Common myeloid progenitor, CD34-positive (primary cell): ENCODE measurements around the gene CRTC3.
A peak's percentile ranks its signal among the peaks of the same experiment; 100 is the strongest.

Experiments used
- CTCF ChIA-PET: fragments of 350-600 bp; sonication (Branson Sonifier 250); formaldehyde crosslinking; loops from one replicate; lab custom pipeline; 2021; ENCODE audit warnings: antibody characterized with exemption; lab: Charles Lee
- POLR2A ChIA-PET: fragments of 350-600 bp; sonication (Branson Sonifier 250); formaldehyde crosslinking; loops from one replicate; lab custom pipeline; 2021; ENCODE audit warnings: antibody characterized with exemption; lab: Charles Lee
- DNase-seq, 3 donors: peaks; one replicate each; pipeline versions ENCODE4 v3.0.0 to v3.0.0-alpha.2; 2013
- H3K27ac ChIP-seq, 2 experiments: 1 replicate in 1 of 2; 2 replicates in 1 of 2; pipeline ENCODE4 v1.7.0; 2013; ENCODE audit warnings: inconsistent platforms in 2 of 2, low read length in 2 of 2, mild to moderate bottlenecking in 2 of 2, low read depth in 1 of 2, moderate library complexity in 1 of 2; ENCODE audit not compliant: severe bottlenecking in 2 of 2, insufficient read depth in 1 of 2, poor library complexity in 1 of 2
- H3K27me3 ChIP-seq, 5 experiments: replicated peaks in 2 of 5; 1 replicate in 3 of 5; 2 replicates in 2 of 5; pipeline versions ENCODE4 v1.6.1 to v1.7.0; 2013; ENCODE audit warnings: low read length in 4 of 5, mild to moderate bottlenecking in 2 of 5, moderate library complexity in 2 of 5, inconsistent platforms in 1 of 5; ENCODE audit not compliant: insufficient read depth in 5 of 5, control insufficient read depth in 4 of 5
- H3K36me3 ChIP-seq, 4 experiments: 1 replicate in 2 of 4; 2 replicates in 2 of 4; pipeline versions ENCODE4 v1.6.1 to v1.7.0; 2013; ENCODE audit warnings: low read length in 3 of 4, control low read depth in 1 of 4, mild to moderate bottlenecking in 1 of 4; ENCODE audit not compliant: control insufficient read depth in 4 of 4, insufficient read depth in 4 of 4
- H3K4me1 ChIP-seq, 4 experiments: 1 replicate in 3 of 4; 2 replicates in 1 of 4; pipeline versions ENCODE4 v1.6.1 to v1.7.1; 2013; ENCODE audit warnings: low read length in 3 of 4, mild to moderate bottlenecking in 3 of 4, control low read depth in 1 of 4, inconsistent platforms in 1 of 4, moderate library complexity in 1 of 4; ENCODE audit not compliant: control insufficient read depth in 4 of 4, insufficient read depth in 4 of 4; ENCODE audit errors: control extremely low read depth in 1 of 4
- H3K4me3 ChIP-seq, 7 experiments: 1 replicate in 4 of 7; 2 replicates in 3 of 7; pipeline versions ENCODE4 v1.5.1 to v1.7.0; 2013; ENCODE audit warnings: mild to moderate bottlenecking in 7 of 7, low read length in 6 of 7, moderate library complexity in 6 of 7, inconsistent platforms in 2 of 7, low read depth in 2 of 7, control low read depth in 1 of 7; ENCODE audit not compliant: insufficient read depth in 4 of 7, control insufficient read depth in 1 of 7; ENCODE audit errors: extremely low read depth in 1 of 7
- H3K9me3 ChIP-seq, 5 experiments: 1 replicate in 4 of 5; 2 replicates in 1 of 5; pipeline versions ENCODE4 v1.6.1 to v1.7.1; 2013; ENCODE audit warnings: low read length in 4 of 5, mild to moderate bottlenecking in 2 of 5, inconsistent platforms in 1 of 5, low read depth in 1 of 5, moderate library complexity in 1 of 5; ENCODE audit not compliant: control insufficient read depth in 4 of 5, insufficient read depth in 2 of 5; ENCODE audit errors: control extremely low read depth in 1 of 5
- WGBS: methylation state at CpG from one replicate; pipeline ENCODE4 v1.1.5; 2013; ENCODE audit not compliant: insufficient coverage; 5-methylcytosine and 5-hydroxymethylcytosine counted together

The CRTC3 gene

DNA sequence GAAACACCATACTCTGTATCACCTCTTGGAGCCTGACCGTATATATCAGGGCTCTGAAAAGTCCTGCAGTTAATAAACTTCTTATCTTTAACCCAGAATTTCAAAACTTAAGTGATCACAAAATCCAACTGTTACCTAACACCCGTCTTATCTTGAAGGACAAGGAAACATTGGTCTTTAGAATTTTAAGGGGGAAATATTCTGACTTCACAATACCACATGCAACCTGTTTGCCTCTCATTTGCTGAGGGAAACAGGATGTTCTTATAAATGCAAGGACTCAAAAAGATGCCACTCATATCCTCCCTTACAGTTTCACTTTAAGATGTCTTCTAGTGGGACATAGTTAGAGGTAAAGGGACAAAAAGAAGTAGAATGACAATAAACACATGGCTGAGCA, 67.9 kb downstream of the CRTC3 start:
- peaks cover 20 to 68% (median 56%) of the 10 kb centered on the region in 4 experiments for H3K4me1 ChIP-seq
- no peaks in the 10 kb centered on the region for H3K9me3 ChIP-seq
- H3K4me3 ChIP-seq: no peak overlapping the region
- H3K36me3 ChIP-seq: peaks cover 2 to 8% (median 4%) of the 10 kb centered on the region in 4 experiments
- peak overlapping the region in 1 of 2 experiments; percentile 61 for H3K27ac ChIP-seq
- no peaks in the 10 kb centered on the region for H3K27me3 ChIP-seq
- ChIA-PET CTCF (interaction anchor here (1.0 to 1.3 kb wide), 4 partner anchors 12 to 277 kb away, joined by 3 to 5 read pairs (median 4); no protein-coding TSS in a partner anchor), POLR2A (interaction anchor here (0.6 kb wide), 1 partner anchor 213 kb away, joined by 3 read pairs; no protein-coding TSS in a partner anchor)
- DNase-seq: peak in 2 of 3 donors; percentile 51 to 60
- WGBS: no CpG with 5 or more reads among the region's 2 CpGs

DNA sequence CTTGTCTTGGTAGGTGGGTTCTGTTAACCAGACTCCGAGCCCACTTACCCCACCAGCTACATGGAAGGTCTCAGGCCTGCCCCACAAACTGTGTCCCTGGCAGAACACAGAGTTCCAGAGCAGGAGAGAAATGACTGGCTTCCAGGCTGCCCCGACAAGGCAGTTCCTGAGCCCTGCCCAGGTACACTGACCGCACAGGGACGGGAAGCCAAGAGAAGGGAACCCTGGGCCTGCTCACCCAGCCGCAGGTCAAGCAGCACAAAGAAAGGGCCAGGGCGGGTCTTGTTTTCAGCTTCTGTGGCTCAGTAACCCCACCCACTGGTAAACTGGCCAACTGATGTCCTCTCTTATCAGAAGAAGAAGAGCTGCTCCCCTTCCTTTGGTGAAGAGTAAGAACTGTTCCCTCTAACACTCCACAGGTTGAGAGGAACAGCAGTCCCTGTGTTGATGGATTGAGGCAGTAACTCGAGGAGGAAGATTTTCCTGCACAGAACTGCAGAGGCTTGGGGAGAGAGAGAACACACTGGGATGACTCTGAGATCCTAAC, 68.4 kb downstream of the CRTC3 start:
- WGBS: 98% methylated on average over 5 of the region's 7 CpGs
- Histone ChIP-seq H3K36me3 (peaks cover 2 to 8% (median 4%) of the 10 kb centered on the region in 4 experiments), H3K27ac (peak overlapping the region in 1 of 2 experiments; percentile 61), H3K4me1 (peaks cover 20 to 65% (median 56%) of the 10 kb centered on the region in 4 experiments), H3K27me3 (no peaks in the 10 kb centered on the region), H3K4me3 (no peak overlapping the region), H3K9me3 (no peaks in the 10 kb centered on the region)
- ChIA-PET POLR2A (interaction anchor here (0.6 kb wide), 1 partner anchor 214 kb away, joined by 3 read pairs; no protein-coding TSS in a partner anchor), CTCF (interaction anchor here (1.0 to 1.3 kb wide), 3 partner anchors 12 to 278 kb away, joined by 3 to 5 read pairs (median 4); no protein-coding TSS in a partner anchor)
- DNase-seq: no peak

DNA sequence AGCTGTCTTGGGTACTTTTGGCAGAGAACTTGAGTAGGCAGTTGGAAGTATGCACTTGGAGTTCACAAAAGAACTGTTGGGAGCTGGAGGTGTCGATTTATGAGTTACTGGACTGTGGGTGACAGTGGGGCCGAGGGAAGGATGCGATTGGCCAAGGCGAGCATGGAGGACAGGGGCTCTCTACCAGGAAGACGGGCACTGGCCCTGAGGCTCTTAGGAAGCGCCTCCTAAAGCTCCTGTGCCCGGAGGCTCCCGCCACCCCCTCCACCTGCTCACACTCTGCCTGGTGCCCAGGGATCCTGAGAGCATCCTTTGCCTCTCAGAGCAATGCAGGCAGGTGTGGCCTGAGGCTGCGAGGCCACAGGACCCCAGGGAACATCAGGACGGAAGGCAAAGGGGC, 69.0 kb downstream of the CRTC3 start:
- Histone ChIP-seq H3K9me3 (no peaks in the 10 kb centered on the region), H3K27ac (no peak overlapping the region), H3K27me3 (no peaks in the 10 kb centered on the region), H3K36me3 (peaks cover 2 to 8% (median 4%) of the 10 kb centered on the region in 4 experiments), H3K4me1 (peaks cover 20 to 59% (median 50%) of the 10 kb centered on the region in 4 experiments), H3K4me3 (no peak overlapping the region)
- POLR2A ChIA-PET: no interaction called here
- no peak for DNase-seq
- 95% methylated on average over 7 of the region's 10 CpGs for WGBS
- CTCF ChIA-PET: interaction anchor here (1.0 to 1.3 kb wide), 2 partner anchors 13 to 278 kb away, joined by 4 to 5 read pairs; no protein-coding TSS in a partner anchor

DNA sequence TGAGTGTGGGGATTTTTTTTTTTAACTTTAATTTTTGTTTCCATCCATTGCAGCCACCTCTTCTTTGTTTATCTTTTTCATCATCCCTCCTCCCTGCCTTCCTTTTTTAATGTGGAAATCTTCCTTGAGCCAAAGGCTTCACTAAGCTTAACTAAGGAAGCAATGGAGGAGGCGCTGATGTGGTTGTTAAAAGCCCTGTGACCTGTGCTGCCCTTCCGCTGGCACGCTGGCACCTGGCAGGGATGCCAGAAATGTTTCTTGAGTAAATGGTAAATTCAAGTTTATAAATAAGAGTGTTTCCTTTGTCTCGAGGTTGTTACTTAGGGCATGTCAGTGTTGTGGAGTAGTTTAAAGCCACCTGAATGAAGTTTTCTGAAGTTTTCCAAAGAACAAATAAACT, 69.4 kb downstream of the CRTC3 start:
- Histone ChIP-seq H3K9me3 (no peaks in the 10 kb centered on the region), H3K36me3 (peaks cover 2 to 8% (median 4%) of the 10 kb centered on the region in 4 experiments), H3K27ac (no peak overlapping the region), H3K27me3 (no peaks in the 10 kb centered on the region), H3K4me1 (peaks cover 15 to 55% (median 46%) of the 10 kb centered on the region in 4 experiments), H3K4me3 (no peak overlapping the region)
- no peak for DNase-seq
- no CpG with 5 or more reads among the region's 4 CpGs for WGBS
- POLR2A ChIA-PET: no interaction called here
- CTCF ChIA-PET: interaction anchor here (1.3 kb wide), 1 partner anchor 279 kb away, joined by 4 read pairs; no protein-coding TSS in a partner anchor

DNA sequence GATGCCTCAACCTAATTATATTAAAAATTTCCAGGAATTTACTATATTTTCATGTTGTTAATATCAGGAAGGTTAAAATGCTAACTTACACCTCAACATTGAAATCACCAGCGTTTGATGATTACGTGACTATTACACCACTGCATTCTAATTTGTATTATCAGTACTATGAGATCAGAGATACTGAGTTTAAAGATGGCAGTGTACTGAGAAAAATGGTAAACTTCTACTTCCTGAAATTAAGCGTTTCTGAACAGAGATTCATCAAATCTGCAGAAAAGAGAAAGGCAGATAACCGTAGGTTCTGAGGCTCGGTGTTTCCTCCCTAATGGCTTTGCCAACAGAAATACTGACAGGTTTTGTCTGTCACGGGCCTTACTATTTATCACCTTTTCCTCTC, 69.9 kb downstream of the CRTC3 start:
- Histone ChIP-seq H3K27me3 (no peaks in the 10 kb centered on the region), H3K36me3 (peaks cover 2 to 9% (median 4%) of the 10 kb centered on the region in 4 experiments), H3K4me1 (peaks cover 14 to 49% (median 40%) of the 10 kb centered on the region in 4 experiments), H3K4me3 (no peak overlapping the region), H3K27ac (no peak overlapping the region), H3K9me3 (no peaks in the 10 kb centered on the region)
- WGBS: no CpG with 5 or more reads among the region's 6 CpGs
- DNase-seq: peak in 1 of 3 donors; percentile 39
- CTCF ChIA-PET: no interaction called here
- POLR2A ChIA-PET: no interaction called here

DNA sequence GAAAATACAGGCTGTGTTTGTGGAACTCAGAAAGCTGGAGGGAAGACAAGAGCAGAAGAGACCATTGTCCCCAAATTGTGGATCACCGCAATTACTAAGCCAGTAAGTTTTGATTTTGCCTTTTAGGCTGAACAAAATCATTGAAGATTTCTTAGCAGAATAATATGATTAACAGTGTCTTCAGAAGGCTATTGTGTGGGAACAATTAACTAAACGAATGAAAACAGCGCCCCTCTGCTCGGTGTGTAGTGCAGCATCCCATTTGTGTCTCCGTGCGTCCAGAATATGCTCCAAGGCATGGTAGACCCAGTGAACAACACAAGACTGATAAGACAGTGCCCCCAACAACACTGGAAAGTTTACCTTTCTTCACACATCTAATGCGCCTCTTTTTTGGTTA, 71.2 kb downstream of the CRTC3 start:
- H3K4me3 ChIP-seq: no peak overlapping the region
- peaks cover 2 to 17% (median 5%) of the 10 kb centered on the region in 4 experiments for H3K36me3 ChIP-seq
- H3K27me3 ChIP-seq: no peaks in the 10 kb centered on the region
- no peak for DNase-seq
- H3K9me3 ChIP-seq: no peaks in the 10 kb centered on the region
- H3K4me1 ChIP-seq: peaks cover 10 to 41% (median 30%) of the 10 kb centered on the region in 4 experiments
- ChIA-PET POLR2A (no interaction called here), CTCF (interaction anchor here (1.0 kb wide), 1 partner anchor 44 kb away, joined by 4 read pairs; no protein-coding TSS in a partner anchor)
- H3K27ac ChIP-seq: no peak overlapping the region
- WGBS: 93% methylated on average over 6 of the region's 7 CpGs

DNA sequence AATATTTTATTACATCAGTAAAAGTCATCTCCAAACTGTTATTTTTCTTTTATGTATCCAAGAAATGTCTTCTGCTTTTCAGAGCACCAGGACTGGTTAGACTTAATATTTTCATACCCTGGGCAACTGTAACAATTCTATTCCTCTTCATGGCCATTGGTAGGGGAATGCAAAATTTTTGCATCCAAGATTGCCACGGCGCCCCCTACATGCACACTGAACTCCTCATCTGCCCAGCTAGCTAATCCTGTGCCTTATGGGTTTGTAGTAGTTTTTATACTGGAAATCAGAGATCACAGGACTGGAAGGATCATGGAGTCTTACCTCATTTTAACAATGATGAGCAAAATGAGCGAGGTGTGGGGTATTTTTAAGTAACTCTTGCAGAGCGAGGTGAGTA, 74.2 kb downstream of the CRTC3 start:
- H3K4me3 ChIP-seq: no peak overlapping the region
- ChIA-PET CTCF (no interaction called here), POLR2A (no interaction called here)
- H3K9me3 ChIP-seq: no peaks in the 10 kb centered on the region
- 100% methylated on average over 4 of the region's 4 CpGs for WGBS
- H3K27me3 ChIP-seq: no peaks in the 10 kb centered on the region
- H3K4me1 ChIP-seq: peaks cover 5 to 13% (median 10%) of the 10 kb centered on the region in 4 experiments
- H3K36me3 ChIP-seq: peaks cover 2 to 28% (median 21%) of the 10 kb centered on the region in 4 experiments
- H3K27ac ChIP-seq: no peak overlapping the region
- peak in 2 of 3 donors; percentile 61 to 72 for DNase-seq
